NCI-H748 treated with DMSO at 0.1 percent for 48 hours (cell line): ENCODE results near the gene TLR9.

ENCODE experiments used
- DNase-seq: peaks from one replicate; lab custom pipeline; 2025; lab: John Stamatoyannopoulos, UW

The TLR9 gene

GRCh38 chr3:52232279-52233107 lies 7.0 kb upstream of the TLR9 start:
- DNase-seq: no peak

- peak; percentile 9 for DNase-seq
Observed at GRCh38 chr3:52231502-52232278, 6.2 kb upstream of the TLR9 start.

GRCh38 chr3:52230889-52231499 lies 5.5 kb upstream of the TLR9 start:
- no peak for DNase-seq

DNA sequence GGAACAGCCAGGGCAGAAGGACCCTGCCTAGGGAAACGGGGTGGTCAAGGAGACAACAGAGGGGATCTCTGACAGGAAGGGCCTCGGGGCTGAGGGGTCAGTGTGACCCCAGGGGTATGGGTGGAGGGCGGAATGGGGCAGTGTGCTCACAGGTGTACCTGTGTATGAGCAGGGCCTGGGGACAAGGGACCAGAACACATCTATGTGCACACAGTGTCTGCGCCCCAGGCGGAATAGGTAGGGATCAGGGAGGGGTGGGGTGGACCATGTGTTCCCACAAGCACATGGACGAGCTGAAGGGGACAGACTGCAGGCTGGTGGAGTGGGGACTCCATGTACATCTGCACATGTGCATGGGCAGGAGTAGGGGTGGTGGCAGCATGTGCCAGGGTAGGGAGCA lies 5.0 kb upstream of the TLR9 start:
- no peak for DNase-seq

GRCh38 chr3:52229656-52230055 lies 4.2 kb upstream of the TLR9 start:
- DNase-seq: no peak

DNA sequence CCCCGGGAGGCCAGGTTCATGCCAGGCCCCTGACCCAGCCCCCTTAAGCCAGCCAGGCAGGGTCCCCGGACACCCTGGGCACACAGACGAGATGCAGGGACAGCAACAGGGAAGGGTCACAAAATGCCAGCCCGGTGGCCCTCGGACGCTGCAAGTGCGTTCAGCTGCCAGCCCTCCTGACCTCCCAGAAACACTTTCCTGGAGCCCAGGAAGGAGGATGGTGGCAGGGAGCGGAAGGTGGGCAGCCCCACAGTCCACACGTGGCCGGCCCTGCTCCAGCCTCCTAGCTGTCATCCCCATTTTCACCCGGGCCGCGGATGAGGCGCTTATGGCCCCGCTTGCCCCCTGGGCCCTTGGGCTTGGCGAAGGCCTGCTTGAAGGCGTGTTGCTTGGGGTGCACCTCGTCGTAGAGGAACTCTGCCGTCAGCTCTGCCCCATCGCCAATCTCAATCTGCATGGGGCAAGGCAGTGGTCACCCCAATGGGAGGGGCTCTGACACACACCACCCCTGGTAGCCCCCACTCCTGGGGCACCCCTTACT lies 3.4 kb upstream of the TLR9 start:
- no peak for DNase-seq

DNA sequence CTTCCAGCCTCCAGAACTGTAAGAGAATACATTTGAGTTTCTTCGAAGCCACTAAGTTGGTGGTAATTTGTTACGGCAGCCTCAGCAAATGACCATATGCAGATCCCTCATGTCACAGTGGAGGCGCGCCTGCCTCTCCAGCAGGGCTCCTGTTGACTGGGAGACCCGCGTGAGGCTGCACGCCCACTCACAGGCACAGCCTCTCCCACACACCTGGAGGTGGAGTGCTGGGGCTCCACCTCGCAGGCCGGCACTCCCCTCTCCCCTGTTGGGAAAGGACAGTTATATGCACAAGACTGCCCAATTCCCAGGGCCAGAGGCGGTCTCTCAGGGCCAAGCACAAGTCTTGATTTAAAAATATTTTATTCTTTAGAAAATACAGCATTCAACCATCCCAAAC lies 2.8 kb upstream of the TLR9 start:
- no peak for DNase-seq

GRCh38 chr3:52227766-52228165 lies 2.3 kb upstream of the TLR9 start:
- no peak for DNase-seq

GRCh38 chr3:52227117-52227516 lies 1.7 kb upstream of the TLR9 start:
- DNase-seq: no peak

GRCh38 chr3:52226229-52226817 lies 878 bp upstream of the TLR9 start:
- no peak for DNase-seq

GRCh38 chr3:52223449-52224408 lies 1.7 kb downstream of the TLR9 start:
- no peak for DNase-seq

DNA sequence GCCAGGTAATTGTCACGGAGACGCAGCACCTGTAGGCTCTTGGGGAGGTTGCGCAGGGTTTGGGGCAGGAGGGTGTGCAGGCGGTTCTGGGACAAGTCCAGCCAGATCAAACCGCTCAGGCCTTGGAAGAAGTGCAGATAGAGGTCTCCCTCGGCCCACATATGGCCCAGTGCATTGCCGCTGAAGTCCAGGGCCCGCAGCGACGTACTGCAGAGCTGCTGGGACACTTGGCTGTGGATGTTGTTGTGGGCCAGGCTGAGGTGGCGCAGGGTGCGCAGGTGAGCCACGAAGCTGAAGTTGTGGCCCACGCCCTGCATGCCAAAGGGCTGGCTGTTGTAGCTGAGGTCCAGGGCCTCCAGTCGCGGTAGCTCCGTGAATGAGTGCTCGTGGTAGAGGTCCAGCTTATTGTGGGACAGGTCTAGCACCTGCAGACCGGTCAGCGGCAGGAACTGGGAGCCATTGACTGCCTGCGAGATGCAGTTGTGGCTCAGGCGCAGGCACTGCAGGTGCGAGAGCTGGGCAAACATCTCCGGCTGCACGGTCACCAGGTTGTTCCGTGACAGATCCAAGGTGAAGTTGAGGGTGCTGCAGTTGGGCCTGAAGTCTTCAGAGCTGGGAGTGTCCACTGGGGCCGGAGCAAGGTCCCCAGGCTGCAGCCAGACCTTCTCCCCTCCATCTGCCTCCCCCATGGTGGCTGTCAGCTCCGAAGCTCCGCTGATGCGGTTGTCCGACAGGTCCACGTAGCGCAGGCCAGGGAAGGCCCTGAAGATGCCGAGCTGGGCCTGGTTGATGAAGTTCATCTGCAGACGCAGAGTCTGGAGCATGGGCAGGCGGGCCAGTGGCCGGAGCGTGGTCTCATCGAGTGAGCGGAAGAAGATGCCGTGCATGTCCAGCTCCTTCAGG lies 2.9 kb downstream of the TLR9 start:
- no peak for DNase-seq

DNA sequence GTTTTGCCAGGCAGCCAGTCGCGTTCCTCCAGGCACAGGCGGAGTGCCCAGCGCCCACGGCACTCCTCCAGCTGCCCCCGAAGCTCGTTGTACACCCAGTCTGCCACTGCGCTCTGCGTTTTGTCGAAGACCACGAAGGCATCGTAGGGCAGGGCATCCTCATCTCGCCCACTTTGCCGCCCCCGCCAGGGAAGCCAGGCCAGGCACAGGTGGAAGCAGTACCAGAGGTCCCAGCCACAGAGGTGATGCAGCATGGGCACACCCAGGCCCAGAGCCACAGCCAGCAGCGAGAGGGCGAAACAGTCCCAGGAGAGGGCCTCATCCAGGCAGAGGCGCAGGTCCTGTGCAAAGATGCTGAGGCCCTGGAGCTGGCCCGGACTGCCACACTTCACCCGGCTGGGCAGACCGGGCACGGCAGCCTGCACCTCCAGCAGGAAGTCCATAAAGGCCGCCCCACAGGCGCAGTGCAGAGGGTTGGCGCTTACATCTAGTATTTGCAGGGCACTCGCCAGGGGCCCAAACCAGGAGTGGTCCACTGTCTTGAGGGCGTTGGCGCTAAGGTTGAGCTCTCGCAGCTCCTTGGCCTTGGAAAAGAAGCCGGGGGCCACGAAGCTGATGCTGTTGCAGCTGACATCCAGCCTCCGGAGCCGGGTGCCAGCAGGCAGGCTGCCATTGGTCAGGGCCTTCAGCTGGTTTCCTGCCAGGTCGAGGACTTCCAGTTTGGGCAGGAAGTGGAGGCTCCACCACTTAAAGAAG lies 3.7 kb downstream of the TLR9 start:
- no peak for DNase-seq

DNA sequence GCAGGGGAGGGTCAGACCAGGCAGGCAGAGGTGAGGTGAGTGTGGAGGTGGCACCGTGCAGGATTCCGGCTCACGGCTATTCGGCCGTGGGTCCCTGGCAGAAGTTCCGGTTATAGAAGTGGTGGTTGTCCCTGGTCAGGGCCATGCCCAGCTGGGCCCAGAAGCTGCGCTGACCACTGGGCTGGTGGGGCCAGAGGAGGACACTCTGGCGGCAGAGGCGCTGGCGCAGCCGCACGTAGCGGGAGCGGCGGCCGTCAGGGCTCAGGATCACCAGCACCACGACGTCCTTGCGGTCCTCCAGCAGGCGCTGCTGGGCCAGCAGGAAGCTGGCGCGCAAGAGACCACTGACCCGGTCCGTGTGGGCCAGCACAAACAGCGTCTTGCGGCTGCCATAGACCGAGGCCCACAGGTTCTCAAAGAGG lies 4.3 kb downstream of the TLR9 start:
- no peak for DNase-seq

DNA sequence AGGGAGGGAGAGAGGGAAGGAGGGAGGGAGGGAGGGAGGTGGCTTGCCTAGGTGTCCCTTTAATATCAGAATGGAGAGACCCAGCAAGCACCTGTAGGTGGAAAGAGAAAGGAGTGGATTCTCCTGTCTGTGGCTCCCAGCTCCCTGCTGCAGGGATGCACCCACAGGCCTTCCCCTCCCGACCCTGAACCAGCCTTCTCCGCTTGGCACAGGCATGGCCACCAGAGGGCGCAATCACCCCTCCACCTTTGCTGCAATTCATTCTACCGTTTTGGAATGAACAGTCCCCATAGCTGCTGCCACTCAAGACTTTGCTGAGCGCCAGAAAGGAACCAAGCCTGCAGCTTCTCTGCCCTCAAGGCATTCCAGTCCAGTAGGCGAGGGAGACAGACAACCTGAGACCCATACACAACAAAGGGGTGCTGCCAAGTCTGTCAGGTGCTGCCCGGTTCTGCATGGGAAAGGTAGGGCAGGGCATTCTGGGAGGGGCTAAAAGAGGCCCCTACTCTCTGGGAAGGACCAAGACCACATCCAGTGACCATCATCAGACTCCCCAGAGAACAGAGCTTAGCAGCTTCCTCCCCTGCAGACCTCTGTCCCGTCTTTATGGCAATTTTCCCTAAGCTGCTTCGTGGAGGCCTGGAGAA lies 4.9 kb downstream of the TLR9 start:
- peak; percentile 22 for DNase-seq

DNA sequence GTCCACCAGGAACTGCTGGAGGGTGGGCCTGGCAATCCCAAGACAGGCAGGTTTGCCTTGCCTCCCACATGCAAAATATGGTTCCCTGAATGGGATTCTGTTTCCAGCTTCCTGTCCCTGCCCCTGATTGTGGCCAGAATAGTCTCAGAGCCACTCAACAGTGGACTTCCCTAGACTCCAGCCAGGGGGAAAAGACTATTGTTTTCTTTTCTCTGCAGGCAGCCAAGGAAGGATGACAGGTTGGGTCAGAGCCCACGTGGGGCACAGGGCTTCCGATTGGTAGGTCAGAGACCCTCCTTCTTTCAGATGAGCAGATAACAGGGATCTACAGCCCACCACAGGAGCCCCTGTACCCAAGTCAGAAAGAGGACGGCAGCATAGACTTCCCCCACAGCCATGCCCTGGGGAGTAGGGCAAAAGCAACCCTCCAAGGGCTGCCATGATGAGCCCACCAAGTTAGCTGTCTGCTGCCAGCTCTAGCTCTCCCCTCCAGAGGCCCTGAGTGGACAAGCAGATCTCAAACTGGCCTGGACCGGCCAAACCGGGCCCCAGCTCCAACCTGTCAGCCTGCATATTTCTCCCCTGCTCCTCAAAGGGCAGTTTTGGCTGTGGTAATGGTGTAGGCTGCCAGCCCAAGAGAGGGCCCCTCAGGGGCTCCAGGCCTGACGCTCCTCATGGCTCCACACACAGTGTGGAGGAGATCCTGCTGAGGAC lies 6.4 kb downstream of the TLR9 start:
- DNase-seq: no peak

DNA sequence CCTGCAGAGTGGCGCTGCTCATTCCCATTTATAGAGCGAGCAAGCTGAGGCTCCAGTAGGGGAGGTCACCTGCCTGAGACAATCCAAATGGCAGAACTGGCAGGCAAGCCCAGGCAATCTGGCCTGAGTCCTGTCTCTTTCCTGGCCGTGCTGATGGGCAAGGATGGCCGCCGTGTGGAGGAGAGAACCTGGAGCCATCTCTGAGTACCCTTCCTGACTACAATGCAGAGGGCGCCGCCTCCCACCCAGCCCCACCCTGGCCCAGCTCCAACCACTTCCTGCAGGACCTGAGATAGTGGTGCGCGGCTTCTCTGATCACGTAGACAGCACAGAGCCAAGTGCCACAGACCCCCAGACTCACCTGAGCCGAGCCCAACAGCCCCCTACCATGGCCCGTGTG lies 7.0 kb downstream of the TLR9 start:
- no peak for DNase-seq

GRCh38 chr3:52218026-52218425 lies 7.4 kb downstream of the TLR9 start:
- no peak for DNase-seq
